Lower lobe of right lung (tissue), 2 donors: ENCODE results near the gene STIM1. TPM values are rescaled to one million over a fixed set of nuclear protein-coding genes. Genes with fewer than 3 reads are reported as not detected.

ENCODE experiments used
- ATAC-seq, 2 donors: fragments of 200-7000 bp; cut with Tn5 transposase; one replicate each; pipeline ENCODE4 v1.9.1; 2020 to 2022; ENCODE audit warnings: mild to moderate bottlenecking in 2 of 2, moderate library complexity in 2 of 2
- DNase-seq: peaks from one replicate; pipeline ENCODE4 v3.0.0-alpha.2; 2020
- H3K27ac ChIP-seq: fragments of 200-600 bp; one replicate; pipeline ENCODE4 v1.8.0; 2022
- H3K27me3 ChIP-seq: fragments of 200-600 bp; one replicate; pipeline ENCODE4 v1.8.0; 2022; ENCODE audit warnings: low read depth
- H3K36me3 ChIP-seq: fragments of 200-600 bp; one replicate; pipeline ENCODE4 v1.8.0; 2022; ENCODE audit warnings: mild to moderate bottlenecking
- H3K4me1 ChIP-seq: fragments of 200-600 bp; one replicate; pipeline ENCODE4 v1.8.0; 2022
- H3K4me3 ChIP-seq: fragments of 200-600 bp; one replicate; pipeline ENCODE4 v1.8.0; 2022; ENCODE audit warnings: mild to moderate bottlenecking
- H3K9me3 ChIP-seq: fragments of 200-600 bp; one replicate; pipeline ENCODE4 v1.8.0; 2022
- intact Hi-C: fragments of 100-400 bp; cut with DNase I; formaldehyde crosslinking; loops from one replicate; pipeline ENCODE4 v1.11.0; 2022
- total RNA-seq: library from RNA; stranded (reverse); fragmentation: NEBNext Ultra II Directional; extraction: Animal tissue kit (Norgen Biotek cat#: 25700); gene quantifications from one replicate; pipeline ENCODE4 v1.2.1, GENCODE V29; 2021
- TF ChIP-seq, protein P1 (sequence below): fragments of 200-600 bp; IDR thresholded peaks from one replicate; pipeline ENCODE4 v1.8.0; 2022; ENCODE audit warnings: antibody characterized with exemption, mild to moderate bottlenecking
- donor health status: DM: no; HTN: yes; CAD: no; lungs with severe emphysema.

STIM1 gene
- total RNA-seq, 1 donor from 2014 or later = 59.5 TPM

DNA sequence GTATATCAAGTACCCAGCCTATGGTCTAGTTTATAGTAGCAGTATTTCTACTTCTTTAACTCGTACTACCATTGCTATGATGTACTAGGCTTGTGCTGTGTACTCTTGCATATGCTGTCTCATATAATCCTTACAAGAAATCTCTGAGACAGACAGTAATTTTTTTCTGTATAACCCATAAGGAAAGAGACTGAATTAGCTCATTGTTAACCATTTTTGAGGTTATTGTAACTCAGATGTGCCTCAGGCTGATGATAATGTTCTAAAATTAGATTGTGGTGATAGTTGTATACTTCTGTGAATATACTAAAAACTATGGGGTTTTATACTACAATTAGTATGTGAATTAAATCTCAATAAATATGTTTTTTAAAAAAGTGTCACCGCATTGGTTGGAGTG is 127.0 kb downstream of the STIM1 start:
- H3K4me1 ChIP-seq = no peaks in the 10 kb centered on the region
- H3K36me3 ChIP-seq = no peaks in the 10 kb centered on the region
- H3K9me3 ChIP-seq = no peaks in the 10 kb centered on the region
- TF ChIP-seq, protein P1, sequence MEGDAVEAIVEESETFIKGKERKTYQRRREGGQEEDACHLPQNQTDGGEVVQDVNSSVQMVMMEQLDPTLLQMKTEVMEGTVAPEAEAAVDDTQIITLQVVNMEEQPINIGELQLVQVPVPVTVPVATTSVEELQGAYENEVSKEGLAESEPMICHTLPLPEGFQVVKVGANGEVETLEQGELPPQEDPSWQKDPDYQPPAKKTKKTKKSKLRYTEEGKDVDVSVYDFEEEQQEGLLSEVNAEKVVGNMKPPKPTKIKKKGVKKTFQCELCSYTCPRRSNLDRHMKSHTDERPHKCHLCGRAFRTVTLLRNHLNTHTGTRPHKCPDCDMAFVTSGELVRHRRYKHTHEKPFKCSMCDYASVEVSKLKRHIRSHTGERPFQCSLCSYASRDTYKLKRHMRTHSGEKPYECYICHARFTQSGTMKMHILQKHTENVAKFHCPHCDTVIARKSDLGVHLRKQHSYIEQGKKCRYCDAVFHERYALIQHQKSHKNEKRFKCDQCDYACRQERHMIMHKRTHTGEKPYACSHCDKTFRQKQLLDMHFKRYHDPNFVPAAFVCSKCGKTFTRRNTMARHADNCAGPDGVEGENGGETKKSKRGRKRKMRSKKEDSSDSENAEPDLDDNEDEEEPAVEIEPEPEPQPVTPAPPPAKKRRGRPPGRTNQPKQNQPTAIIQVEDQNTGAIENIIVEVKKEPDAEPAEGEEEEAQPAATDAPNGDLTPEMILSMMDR = no peak
- H3K4me3 ChIP-seq = no peak overlapping the region
- DNase-seq (no peak), ATAC-seq (no peak)
- H3K27ac ChIP-seq = no peak overlapping the region
- H3K27me3 ChIP-seq = no peaks in the 10 kb centered on the region
- intact Hi-C loops = no loop called here

DNA sequence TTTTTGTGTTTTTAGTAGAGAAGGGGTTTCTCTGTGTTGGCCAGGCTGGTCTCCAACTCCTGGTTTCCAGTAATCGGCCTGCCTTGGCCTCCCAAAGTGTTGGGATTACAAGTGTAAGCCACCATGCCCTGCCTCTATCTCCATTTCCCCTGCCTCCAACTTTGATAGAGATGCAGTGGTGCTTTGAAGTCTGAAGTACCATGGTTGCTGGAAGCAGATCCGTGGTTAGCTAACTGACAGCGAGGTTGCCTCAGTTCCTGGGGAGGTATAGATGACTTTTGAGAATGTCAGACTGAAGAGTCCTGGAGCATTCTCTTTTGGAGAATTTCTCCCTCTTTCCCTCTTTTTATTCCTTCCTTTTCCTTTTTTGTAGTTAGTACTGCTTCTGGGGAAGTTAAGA is 127.6 kb downstream of the STIM1 start:
- Histone ChIP-seq H3K4me1 (no peaks in the 10 kb centered on the region), H3K27ac (no peak overlapping the region), H3K9me3 (no peaks in the 10 kb centered on the region), H3K4me3 (no peak overlapping the region), H3K27me3 (no peaks in the 10 kb centered on the region), H3K36me3 (no peaks in the 10 kb centered on the region)
- DNase-seq (no peak), ATAC-seq (no peak)
- intact Hi-C loops = no loop called here
- TF ChIP-seq, protein P1 = no peak

DNA sequence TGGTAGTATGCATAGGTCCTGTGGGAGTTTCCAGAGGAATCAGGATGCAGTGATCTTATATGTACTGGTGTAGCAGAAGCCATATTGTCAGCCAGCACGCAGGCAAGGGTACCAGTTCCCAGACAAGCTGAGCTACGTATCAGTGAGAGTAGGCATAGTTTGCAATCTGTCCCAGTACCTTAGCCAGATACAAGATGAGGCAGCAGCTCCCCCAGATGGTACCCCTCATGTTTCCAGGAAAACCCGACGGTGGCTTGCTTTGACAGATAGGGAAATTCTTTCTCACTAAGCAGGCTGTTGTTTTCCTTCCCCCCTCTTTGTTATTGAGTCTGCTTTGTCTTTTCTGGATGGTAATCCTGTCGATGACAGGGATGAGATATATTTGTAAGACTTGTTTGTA is 129.4 kb downstream of the STIM1 start:
- ATAC-seq = no peak
- DNase-seq = no peak

DNA sequence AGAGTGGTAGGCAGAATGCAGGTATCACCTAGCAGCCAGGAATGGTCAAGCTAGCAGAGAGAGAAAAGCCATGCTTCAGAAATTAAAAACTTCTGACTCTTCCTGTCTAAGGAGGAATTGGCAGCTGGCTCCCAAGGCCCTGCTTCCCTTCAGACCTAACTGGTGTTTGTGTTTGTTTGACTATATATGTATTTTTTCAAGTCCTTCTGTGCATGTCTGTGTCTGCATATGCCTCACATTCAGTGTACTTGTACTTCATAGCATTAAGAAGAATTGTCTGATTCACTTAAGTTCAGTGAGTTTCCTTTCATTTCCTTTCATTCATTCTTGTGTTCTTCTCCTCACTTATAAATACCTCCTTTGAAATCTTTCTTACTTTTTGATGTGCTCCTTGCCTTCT is 130.2 kb downstream of the STIM1 start:
- no peaks in the 10 kb centered on the region for H3K9me3 ChIP-seq
- ATAC-seq (no peak), DNase-seq (no peak)
- no peak overlapping the region for H3K4me3 ChIP-seq
- H3K36me3 ChIP-seq = no peaks in the 10 kb centered on the region
- no peaks in the 10 kb centered on the region for H3K27me3 ChIP-seq
- TF ChIP-seq, protein P1 = no peak
- no peak overlapping the region for H3K27ac ChIP-seq
- H3K4me1 ChIP-seq = no peaks in the 10 kb centered on the region
- intact Hi-C loops = no loop called here

More for the DNA sequence above, 129.4 kb downstream of the STIM1 start:
- H3K27me3 ChIP-seq = no peaks in the 10 kb centered on the region
- H3K27ac ChIP-seq = no peak overlapping the region
- no peak overlapping the region for H3K4me3 ChIP-seq
- no peaks in the 10 kb centered on the region for H3K9me3 ChIP-seq
- TF ChIP-seq, protein P1 = peak; percentile 15
- no peaks in the 10 kb centered on the region for H3K36me3 ChIP-seq
- intact Hi-C loops = no loop called here
- no peaks in the 10 kb centered on the region for H3K4me1 ChIP-seq

DNA sequence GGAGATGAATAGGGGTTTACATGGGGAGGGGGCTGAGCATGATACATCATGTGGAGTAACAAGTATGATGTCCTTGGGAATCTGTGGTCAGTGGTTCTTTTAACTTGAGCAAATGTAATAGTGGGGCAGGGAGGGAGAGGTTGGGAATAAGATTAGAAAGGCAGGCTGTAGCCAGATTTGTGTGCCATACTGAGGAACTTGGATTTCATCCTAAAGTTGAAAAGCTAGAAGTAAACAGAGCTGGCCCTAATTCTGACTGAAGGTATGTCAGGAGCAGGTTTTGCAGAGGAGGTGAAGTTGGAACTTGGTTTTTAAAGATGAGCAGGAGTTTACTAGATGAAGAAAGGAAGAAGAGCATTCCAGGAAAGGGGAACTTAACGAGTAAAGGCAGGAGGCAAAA is 130.8 kb downstream of the STIM1 start:
- H3K36me3 ChIP-seq = no peaks in the 10 kb centered on the region
- no peak for DNase-seq
- no peaks in the 10 kb centered on the region for H3K9me3 ChIP-seq
- no peaks in the 10 kb centered on the region for H3K4me1 ChIP-seq
- no peaks in the 10 kb centered on the region for H3K27me3 ChIP-seq
- intact Hi-C loops = no loop called here
- no peak for ATAC-seq
- H3K4me3 ChIP-seq = no peak overlapping the region
- no peak overlapping the region for H3K27ac ChIP-seq
- TF ChIP-seq, protein P1 = no peak
